Adrenal gland (tissue), 12 donors: ENCODE results near the gene NR3C1. TPM values are rescaled to one million over a fixed set of nuclear protein-coding genes. Genes with fewer than 3 reads are reported as not detected.

Experiments used
- DNase-seq, 7 donors: peaks; one replicate each; pipeline ENCODE4 v3.0.0-alpha.2; 2019 to 2020
- H3K27ac ChIP-seq, 5 donors: fragments of 200-600 bp; sonication (generic) in 4 of 5; 1 replicate in 3 of 5; 2 replicates in 2 of 5; pipeline versions ENCODE4 v1.5.1 to v1.8.0; 2016 to 2020; ENCODE audit warnings: mild to moderate bottlenecking in 1 of 5
- H3K27me3 ChIP-seq: fragments of 200-600 bp; 2 replicates; pipeline ENCODE4 v1.8.0; 2021
- H3K36me3 ChIP-seq, 2 donors: fragments of 200-600 bp; replicated peaks in 1 of 2; 1 replicate in 1 of 2; 2 replicates in 1 of 2; pipeline versions ENCODE4 v1.5.1 to v1.8.0; 2018 to 2022
- H3K4me1 ChIP-seq, 2 donors: fragments of 200-600 bp; replicated peaks in 1 of 2; 1 replicate in 1 of 2; 2 replicates in 1 of 2; pipeline versions ENCODE4 v1.5.1 to v1.8.0; 2018 to 2021
- H3K4me3 ChIP-seq, 4 donors: fragments of 200-600 bp; sonication (generic) in 3 of 4; one replicate each; pipeline ENCODE4 v1.5.1; 2016 to 2018
- H3K9me3 ChIP-seq, 3 donors: fragments of 200-600 bp; sonication (generic) in 1 of 3; replicated peaks in 1 of 3; 1 replicate in 2 of 3; 2 replicates in 1 of 3; pipeline versions ENCODE4 v1.5.1 to v1.8.0; 2016 to 2021
- CTCF ChIP-seq, 6 experiments: fragments of 450-650 bp in 4 of 6; fragments of 200-600 bp in 2 of 6; sonication (generic) in 1 of 6; IDR thresholded peaks; 1 replicate in 5 of 6; 2 replicates in 1 of 6; pipeline versions ENCODE4 v1.5.1 to v1.8.0; 2016 to 2021; ENCODE audit warnings: antibody characterized with exemption in 6 of 6, mild to moderate bottlenecking in 2 of 6, moderate library complexity in 1 of 6
- POLR2A ChIP-seq, 2 donors: fragments of 450-650 bp; IDR thresholded peaks; one replicate each; pipeline ENCODE4 v1.6.1; 2017; ENCODE audit warnings: antibody characterized with exemption in 2 of 2, mild to moderate bottlenecking in 2 of 2, moderate library complexity in 1 of 2
- WGBS, 4 donors: extraction: QIAGEN DNeasy Blood & Tissue Kit in 2 of 4; methylation state at CpG; one replicate each; pipeline versions ENCODE4 v1.1.5 to v1.1.7; 2013 to 2017; 5-methylcytosine and 5-hydroxymethylcytosine counted together
- intact Hi-C, 2 donors: fragments of 100-400 bp; cut with DNase I; formaldehyde crosslinking; loops; one replicate each; pipeline versions ENCODE4 v1.14.1 to v1.15.0; 2022 to 2023
- polyA plus RNA-seq, 3 donors: library from polyadenylated mRNA; stranded (reverse); fragments of 200-250 nt in 2 of 3; fragments of 350-450 nt in 1 of 3; fragmentation: Illumina TruSeq in 1 of 3; extraction: RNeasy Lipid Tissue Mini Kit (QIAGEN cat#74804) in 1 of 3; gene quantifications; one replicate each; pipeline ENCODE4 v1.2.3, GENCODE V29; 2013 to 2014
- small RNA-seq, 2 donors: library from RNA; depleted of rRNA; stranded (forward); fragments of <200 nt; gene quantifications; one replicate each; pipeline ENCODE3, GENCODE V24; 2016
- total RNA-seq, 9 donors: library from RNA; depleted of rRNA in 4 of 9; stranded (reverse); fragments of >200 nt in 4 of 9; fragments of 120-200 nt in 1 of 9; fragmentation: NEBNext Ultra II Directional in 1 of 9; extraction: Animal tissue kit (Norgen Biotek cat#: 25700) in 1 of 9; gene quantifications; one replicate each; pipeline versions ENCODE4 v1.1.0 to v1.2.4, GENCODE V29; 2013 to 2023
- donor health status: healthy with polysubstance abuse.
- donor health status: Bipolar disorder and iron deficiency.
- donor health status: DM: yes; HTN: yes; CAD: no.
- donor health status: DM: no; HTN: no; CAD: no.
- donor health status: DM: no; HTN: no; CAD: no.
- donor health status: DM: yes; HTN: yes; CAD: no.

Gene NR3C1
- total and polyA plus RNA-seq, 12 donors: 7.5 to 35.5 (median 24.5) TPM

DNA sequence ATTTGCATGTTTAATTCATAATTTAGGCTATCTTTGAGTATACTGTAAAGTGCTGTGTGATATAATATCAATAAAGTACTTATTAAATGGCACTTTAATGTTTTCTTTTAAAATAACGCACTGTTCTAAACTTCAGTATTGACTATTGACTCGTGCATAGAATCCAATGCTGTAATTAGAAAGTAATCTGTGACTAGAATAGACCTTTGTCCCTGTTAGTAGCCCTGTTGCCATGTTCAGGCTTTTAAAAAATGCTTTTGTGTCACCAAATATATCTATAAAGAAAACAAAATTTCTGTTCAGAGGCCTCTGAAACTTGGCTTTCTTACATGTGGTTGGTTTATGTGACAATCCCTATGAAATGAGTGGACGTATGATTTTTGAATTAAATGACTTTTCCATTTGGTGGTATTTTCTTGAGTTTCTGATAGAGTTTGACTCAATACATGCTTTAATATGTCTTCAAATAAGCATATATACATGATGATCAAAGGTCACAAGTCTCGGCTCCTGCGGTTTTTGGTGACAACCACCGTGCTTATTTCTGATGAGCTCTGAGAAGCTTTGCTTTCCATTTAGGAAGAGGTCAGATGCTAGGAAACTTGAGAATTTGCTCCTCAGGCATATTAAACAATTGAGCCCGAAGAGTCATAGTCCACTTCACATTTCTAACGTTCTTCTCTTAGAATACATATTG lies 174.7 kb downstream of the NR3C1 start:
- no peaks in the 10 kb centered on the region for H3K9me3 ChIP-seq
- no peak for TF ChIP-seq CTCF (IDR thresholded peaks at IDR 0.05)
- TF ChIP-seq POLR2A (IDR thresholded peaks at IDR 0.05): no peak
- H3K27ac ChIP-seq: no peak overlapping the region
- H3K4me3 ChIP-seq: no peak overlapping the region
- intact Hi-C loops: no loop called here
- 92 to 94% (median 94%) methylated on average over 8 of the region's 8 CpGs for WGBS, 4 donors
- no peaks in the 10 kb centered on the region for H3K36me3 ChIP-seq
- H3K27me3 ChIP-seq: no peaks in the 10 kb centered on the region
- peak in 1 of 7 donors; percentile 29 for DNase-seq
- H3K4me1 ChIP-seq: peaks cover 6 to 13% of the 10 kb centered on the region in 2 donors

Small RNAs within 50 kb of the gene (small RNA-seq; reads per million reads assigned to genes)
- gene AC091925.2: 0 reads per million in 2 donors
